ENCODE results near the gene LCMT1.

LCMT1 gene

DNA sequence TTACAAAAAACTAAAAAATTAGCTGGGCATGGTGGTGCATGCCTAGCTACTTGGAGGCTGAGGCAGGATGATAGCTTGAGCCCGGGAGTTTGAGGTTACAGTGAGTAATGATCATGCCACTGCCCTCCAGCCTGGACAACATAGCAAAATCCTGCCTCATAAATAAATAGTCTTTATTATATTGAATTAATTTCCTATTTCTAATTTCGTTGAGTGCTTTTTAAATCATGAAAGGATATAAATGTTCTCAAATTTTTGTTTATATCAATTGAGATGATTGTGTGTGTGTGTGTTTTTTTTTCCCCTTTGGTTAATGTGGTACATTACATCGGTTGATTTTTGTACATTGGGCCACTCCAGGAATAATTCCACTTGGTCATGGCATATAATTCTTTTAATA is 73.2 kb downstream of the LCMT1 start:
- no peaks in the 10 kb centered on the region for H3K36me3 ChIP-seq (replicated peaks; ENCODE audit: low read depth, low read length)
- no peak overlapping the region for H2AFZ ChIP-seq (ENCODE audit: low read depth, low read length)
- no peaks in the 10 kb centered on the region for H4K20me1 ChIP-seq (ENCODE audit: insufficient read depth, low read length)
- TF ChIP-seq, protein P1, sequence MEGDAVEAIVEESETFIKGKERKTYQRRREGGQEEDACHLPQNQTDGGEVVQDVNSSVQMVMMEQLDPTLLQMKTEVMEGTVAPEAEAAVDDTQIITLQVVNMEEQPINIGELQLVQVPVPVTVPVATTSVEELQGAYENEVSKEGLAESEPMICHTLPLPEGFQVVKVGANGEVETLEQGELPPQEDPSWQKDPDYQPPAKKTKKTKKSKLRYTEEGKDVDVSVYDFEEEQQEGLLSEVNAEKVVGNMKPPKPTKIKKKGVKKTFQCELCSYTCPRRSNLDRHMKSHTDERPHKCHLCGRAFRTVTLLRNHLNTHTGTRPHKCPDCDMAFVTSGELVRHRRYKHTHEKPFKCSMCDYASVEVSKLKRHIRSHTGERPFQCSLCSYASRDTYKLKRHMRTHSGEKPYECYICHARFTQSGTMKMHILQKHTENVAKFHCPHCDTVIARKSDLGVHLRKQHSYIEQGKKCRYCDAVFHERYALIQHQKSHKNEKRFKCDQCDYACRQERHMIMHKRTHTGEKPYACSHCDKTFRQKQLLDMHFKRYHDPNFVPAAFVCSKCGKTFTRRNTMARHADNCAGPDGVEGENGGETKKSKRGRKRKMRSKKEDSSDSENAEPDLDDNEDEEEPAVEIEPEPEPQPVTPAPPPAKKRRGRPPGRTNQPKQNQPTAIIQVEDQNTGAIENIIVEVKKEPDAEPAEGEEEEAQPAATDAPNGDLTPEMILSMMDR (IDR thresholded peaks at IDR 0.05; ENCODE audit: low read depth, low read length): no peak
- TF ChIP-seq EZH2phosphoT487 (IDR thresholded peaks at IDR 0.05; ENCODE audit: low read depth): no peak
- peaks cover 15% of the 10 kb centered on the region for H3K4me1 ChIP-seq (ENCODE audit: low read length)
- H3K4me3 ChIP-seq (ENCODE audit: low read length): no peak overlapping the region
- H3K27me3 ChIP-seq (ENCODE audit: low read depth, low read length): no peaks in the 10 kb centered on the region
- H3K4me2 ChIP-seq (ENCODE audit: low read length): no peak overlapping the region
- H3K79me2 ChIP-seq (ENCODE audit: low read length): no peaks in the 10 kb centered on the region
- H3K27ac ChIP-seq (ENCODE audit: low read length): no peak overlapping the region
- H3K9ac ChIP-seq (ENCODE audit: low read length): no peak overlapping the region
- H3K9me3 ChIP-seq (ENCODE audit: insufficient read depth, low read length): no peaks in the 10 kb centered on the region

DNA sequence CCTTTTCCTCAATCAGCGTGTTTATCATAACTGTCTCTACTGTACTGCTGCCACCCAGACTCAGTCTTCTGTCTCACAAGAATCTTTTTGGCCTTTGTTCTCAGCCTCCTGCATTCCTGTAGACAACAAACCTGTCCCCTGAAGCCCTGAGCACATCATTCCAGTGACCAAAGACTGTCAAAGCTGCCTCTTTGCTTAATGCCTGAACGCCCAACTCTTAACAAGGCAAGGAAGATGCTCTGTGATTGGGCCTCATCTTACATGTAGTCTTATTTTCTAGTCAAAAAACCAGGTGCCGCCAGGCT is 75.9 kb downstream of the LCMT1 start:
- Histone ChIP-seq H2AFZ (ENCODE audit: low read depth, low read length) (no peak overlapping the region), H3K27ac (ENCODE audit: low read length) (no peak overlapping the region), H3K27me3 (ENCODE audit: low read depth, low read length) (no peaks in the 10 kb centered on the region), H3K36me3 (replicated peaks; ENCODE audit: low read depth, low read length) (no peaks in the 10 kb centered on the region), H3K9ac (ENCODE audit: low read length) (no peak overlapping the region), H3K9me3 (ENCODE audit: insufficient read depth, low read length) (no peaks in the 10 kb centered on the region), H3K79me2 (ENCODE audit: low read length) (no peaks in the 10 kb centered on the region), H3K4me3 (ENCODE audit: low read length) (no peak overlapping the region), H3K4me1 (ENCODE audit: low read length) (no peaks in the 10 kb centered on the region), H3K4me2 (ENCODE audit: low read length) (no peak overlapping the region), H4K20me1 (ENCODE audit: insufficient read depth, low read length) (no peaks in the 10 kb centered on the region)
- TF ChIP-seq EZH2phosphoT487 (IDR thresholded peaks at IDR 0.05; ENCODE audit: low read depth): no peak
- TF ChIP-seq, protein P1 (IDR thresholded peaks at IDR 0.05; ENCODE audit: low read depth, low read length): no peak

- H3K9me3 ChIP-seq (ENCODE audit: insufficient read depth, low read length): no peaks in the 10 kb centered on the region
- no peaks in the 10 kb centered on the region for H3K4me1 ChIP-seq (ENCODE audit: low read length)
- H3K4me2 ChIP-seq (ENCODE audit: low read length): no peak overlapping the region
- no peak overlapping the region for H3K9ac ChIP-seq (ENCODE audit: low read length)
- H3K4me3 ChIP-seq (ENCODE audit: low read length): no peak overlapping the region
- TF ChIP-seq EZH2phosphoT487 (IDR thresholded peaks at IDR 0.05; ENCODE audit: low read depth): no peak
- TF ChIP-seq, protein P1 (IDR thresholded peaks at IDR 0.05; ENCODE audit: low read depth, low read length): no peak
- H4K20me1 ChIP-seq (ENCODE audit: insufficient read depth, low read length): no peaks in the 10 kb centered on the region
- H3K36me3 ChIP-seq (replicated peaks; ENCODE audit: low read depth, low read length): no peaks in the 10 kb centered on the region
- no peaks in the 10 kb centered on the region for H3K27me3 ChIP-seq (ENCODE audit: low read depth, low read length)
- H2AFZ ChIP-seq (ENCODE audit: low read depth, low read length): no peak overlapping the region
- H3K79me2 ChIP-seq (ENCODE audit: low read length): no peaks in the 10 kb centered on the region
- H3K27ac ChIP-seq (ENCODE audit: low read length): no peak overlapping the region
Measured at GRCh38 chr16:25189305-25189704, 77.8 kb downstream of the LCMT1 start.

- Histone ChIP-seq H3K4me3 (ENCODE audit: low read length) (no peak overlapping the region), H3K36me3 (replicated peaks; ENCODE audit: low read depth, low read length) (no peaks in the 10 kb centered on the region), H3K9me3 (ENCODE audit: insufficient read depth, low read length) (no peaks in the 10 kb centered on the region), H3K4me2 (ENCODE audit: low read length) (no peak overlapping the region), H3K79me2 (ENCODE audit: low read length) (no peaks in the 10 kb centered on the region), H3K4me1 (ENCODE audit: low read length) (no peaks in the 10 kb centered on the region), H3K27ac (ENCODE audit: low read length) (no peak overlapping the region), H2AFZ (ENCODE audit: low read depth, low read length) (no peak overlapping the region), H3K9ac (ENCODE audit: low read length) (no peak overlapping the region), H3K27me3 (ENCODE audit: low read depth, low read length) (no peaks in the 10 kb centered on the region), H4K20me1 (ENCODE audit: insufficient read depth, low read length) (no peaks in the 10 kb centered on the region)
- no peak for TF ChIP-seq EZH2phosphoT487 (IDR thresholded peaks at IDR 0.05; ENCODE audit: low read depth)
- TF ChIP-seq, protein P1 (IDR thresholded peaks at IDR 0.05; ENCODE audit: low read depth, low read length): no peak
Measured at GRCh38 chr16:25192096-25192495, 80.6 kb downstream of the LCMT1 start.

Data from OCI-LY3 (cell line).